SIG-M5 treated with dmso at 0.1 percent for 504 hours (cell line): ENCODE measurements around the gene NEURL4.

Experiments
- DNase-seq: peaks from one replicate; lab custom pipeline; 2025; ENCODE audit not compliant: unreplicated experiment; lab: John Stamatoyannopoulos, UW

Gene NEURL4

GRCh38 chr17:7306911-7307685 is 22.0 kb downstream of the NEURL4 start, which contains the start of gene EIF5A:
EIF5A (plus strand) TSS chr17:7307628; CDS start chr17:7309636, 2,008 bp downstream.
- DNase-seq = peak; percentile 99

GRCh38 chr17:7304179-7304578 is 25.0 kb downstream of the NEURL4 start:
- DNase-seq = no peak

- peak; percentile 57 for DNase-seq
Observed at GRCh38 chr17:7296189-7296861, 32.8 kb downstream of the NEURL4 start.

- DNase-seq = no peak
Observed at GRCh38 chr17:7295230-7296180, 33.6 kb downstream of the NEURL4 start.

- DNase-seq = peak; percentile 26
Observed at GRCh38 chr17:7294614-7295153, 34.5 kb downstream of the NEURL4 start, which contains the start of gene YBX2. YBX2 (minus strand) TSS chr17:7294639; CDS start chr17:7294500, 139 bp downstream.

- no peak for DNase-seq
Observed at GRCh38 chr17:7293816-7294613, 35.1 kb downstream of the NEURL4 start.

- no peak for DNase-seq
Observed at GRCh38 chr17:7293159-7293558, 36.0 kb downstream of the NEURL4 start.

- no peak for DNase-seq
Observed at GRCh38 chr17:7292729-7293128, 36.4 kb downstream of the NEURL4 start.

- DNase-seq = no peak
Observed at GRCh38 chr17:7292194-7292593, 36.9 kb downstream of the NEURL4 start.

GRCh38 chr17:7290685-7291084 is 38.5 kb downstream of the NEURL4 start:
- DNase-seq = no peak

GRCh38 chr17:7290166-7290565 is 39.0 kb downstream of the NEURL4 start:
- DNase-seq = no peak

- DNase-seq = no peak
Observed at GRCh38 chr17:7289256-7290032, 39.7 kb downstream of the NEURL4 start.

GRCh38 chr17:7285679-7286078 is 43.5 kb downstream of the NEURL4 start:
- no peak for DNase-seq

- no peak for DNase-seq
Observed at GRCh38 chr17:7284911-7285310, 44.2 kb downstream of the NEURL4 start.

GRCh38 chr17:7283471-7284216 is 45.5 kb downstream of the NEURL4 start:
- no peak for DNase-seq

GRCh38 chr17:7282752-7283321 is 46.3 kb downstream of the NEURL4 start:
- DNase-seq = peak; percentile 42

- no peak for DNase-seq
Observed at GRCh38 chr17:7281953-7282751, 47.0 kb downstream of the NEURL4 start.
